ENCODE measurements around the gene TP53I13.

Gene TP53I13, protein sequence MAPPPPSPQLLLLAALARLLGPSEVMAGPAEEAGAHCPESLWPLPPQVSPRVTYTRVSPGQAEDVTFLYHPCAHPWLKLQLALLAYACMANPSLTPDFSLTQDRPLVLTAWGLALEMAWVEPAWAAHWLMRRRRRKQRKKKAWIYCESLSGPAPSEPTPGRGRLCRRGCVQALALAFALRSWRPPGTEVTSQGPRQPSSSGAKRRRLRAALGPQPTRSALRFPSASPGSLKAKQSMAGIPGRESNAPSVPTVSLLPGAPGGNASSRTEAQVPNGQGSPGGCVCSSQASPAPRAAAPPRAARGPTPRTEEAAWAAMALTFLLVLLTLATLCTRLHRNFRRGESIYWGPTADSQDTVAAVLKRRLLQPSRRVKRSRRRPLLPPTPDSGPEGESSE

DNA sequence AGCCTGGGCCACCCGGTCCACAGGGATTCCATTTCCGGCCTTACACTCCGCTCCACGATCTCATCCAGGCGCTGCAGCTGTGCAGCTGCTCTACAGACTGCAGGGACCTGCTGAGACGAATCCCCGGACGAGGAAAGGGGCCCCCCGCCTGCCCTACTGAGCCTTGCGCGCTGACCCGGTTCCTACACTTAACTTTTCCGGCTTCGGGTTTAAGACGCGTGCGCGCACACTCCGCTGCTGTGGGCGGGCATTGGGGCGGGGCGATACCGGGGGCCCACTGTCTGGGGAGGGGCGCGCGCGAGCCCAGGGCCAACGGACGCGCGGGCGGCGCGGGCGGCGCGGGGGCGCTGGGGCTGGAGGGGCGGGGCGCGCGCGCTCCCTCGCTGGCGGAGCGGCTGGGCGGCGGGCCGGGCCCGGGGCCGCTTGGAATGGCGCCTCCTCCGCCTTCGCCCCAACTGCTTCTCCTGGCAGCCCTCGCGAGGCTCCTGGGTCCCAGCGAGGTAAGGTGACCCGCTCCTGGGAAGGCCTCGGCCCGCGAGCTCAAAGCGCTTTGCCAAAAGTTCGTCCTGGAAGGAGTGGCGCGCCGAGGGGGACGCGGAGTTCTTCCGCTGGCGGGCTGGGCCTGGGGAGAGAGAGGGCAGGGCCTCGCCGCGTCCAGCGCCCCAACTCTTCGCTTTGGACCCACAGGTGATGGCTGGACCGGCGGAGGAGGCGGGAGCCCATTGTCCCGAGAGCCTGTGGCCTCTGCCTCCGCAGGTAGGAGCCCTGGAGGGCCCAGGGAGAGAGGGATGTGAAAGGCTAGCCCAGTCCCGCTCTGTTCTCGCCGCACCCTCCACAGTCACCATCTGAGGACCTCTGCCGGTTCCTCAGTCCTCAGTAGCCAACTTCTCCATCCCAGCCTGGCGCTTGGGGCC is at the start of gene TP53I13:
Gene TP53I13 (plus strand): TSS at position 371 of the 914 bp plus-strand sequence. CDS start 58 bp downstream, at position 429.
- peak within 1 kb of the TSS; percentile 83 for H3K4me3 ChIP-seq (ENCODE audit: low read depth, low read length)
- DNase-seq (ENCODE audit: low read depth): peak; percentile 96
- TF ChIP-seq, protein P1, sequence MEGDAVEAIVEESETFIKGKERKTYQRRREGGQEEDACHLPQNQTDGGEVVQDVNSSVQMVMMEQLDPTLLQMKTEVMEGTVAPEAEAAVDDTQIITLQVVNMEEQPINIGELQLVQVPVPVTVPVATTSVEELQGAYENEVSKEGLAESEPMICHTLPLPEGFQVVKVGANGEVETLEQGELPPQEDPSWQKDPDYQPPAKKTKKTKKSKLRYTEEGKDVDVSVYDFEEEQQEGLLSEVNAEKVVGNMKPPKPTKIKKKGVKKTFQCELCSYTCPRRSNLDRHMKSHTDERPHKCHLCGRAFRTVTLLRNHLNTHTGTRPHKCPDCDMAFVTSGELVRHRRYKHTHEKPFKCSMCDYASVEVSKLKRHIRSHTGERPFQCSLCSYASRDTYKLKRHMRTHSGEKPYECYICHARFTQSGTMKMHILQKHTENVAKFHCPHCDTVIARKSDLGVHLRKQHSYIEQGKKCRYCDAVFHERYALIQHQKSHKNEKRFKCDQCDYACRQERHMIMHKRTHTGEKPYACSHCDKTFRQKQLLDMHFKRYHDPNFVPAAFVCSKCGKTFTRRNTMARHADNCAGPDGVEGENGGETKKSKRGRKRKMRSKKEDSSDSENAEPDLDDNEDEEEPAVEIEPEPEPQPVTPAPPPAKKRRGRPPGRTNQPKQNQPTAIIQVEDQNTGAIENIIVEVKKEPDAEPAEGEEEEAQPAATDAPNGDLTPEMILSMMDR (IDR thresholded peaks at IDR 0.05; ENCODE audit: low read depth, low read length): no peak
- TF ChIP-seq POLR2A (IDR thresholded peaks at IDR 0.05; ENCODE audit: extremely low read depth, insufficient read length) (peak; percentile 80), MYC (IDR thresholded peaks at IDR 0.05; ENCODE audit: low read depth, low read length) (peak; percentile 30; the same call in 1 of the 2 replicates)
- TF ChIP-seq, protein P2, sequence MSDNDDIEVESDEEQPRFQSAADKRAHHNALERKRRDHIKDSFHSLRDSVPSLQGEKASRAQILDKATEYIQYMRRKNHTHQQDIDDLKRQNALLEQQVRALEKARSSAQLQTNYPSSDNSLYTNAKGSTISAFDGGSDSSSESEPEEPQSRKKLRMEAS (IDR thresholded peaks at IDR 0.05; ENCODE audit: low read depth, low read length): peak; percentile 15; the same call in 1 of the 2 replicates

DNA sequence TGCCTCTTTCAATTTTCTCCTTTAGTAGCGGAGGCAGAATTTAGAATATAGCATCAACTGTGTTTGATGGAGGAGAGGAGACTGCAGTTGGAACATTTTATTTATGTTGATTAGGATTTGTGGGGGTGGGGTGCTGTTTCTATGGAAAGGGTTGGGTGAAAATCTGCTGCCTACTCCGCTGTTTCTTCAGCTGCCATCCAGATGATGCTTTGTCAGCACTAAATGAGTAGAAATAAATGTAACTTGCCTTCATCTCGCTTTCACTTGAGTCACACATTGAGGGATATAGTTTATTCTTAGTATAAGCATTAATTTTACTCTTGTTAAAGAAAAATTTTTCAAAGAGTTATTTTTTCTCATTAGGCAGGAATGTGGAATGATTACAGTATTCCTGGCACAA is 43.8 kb upstream of the TP53I13 start:
- no peak overlapping the region for H3K4me3 ChIP-seq (ENCODE audit: low read depth, low read length)
- no peak for DNase-seq (ENCODE audit: low read depth)
- no peak for TF ChIP-seq MYC (IDR thresholded peaks at IDR 0.05; ENCODE audit: low read depth, low read length)
- TF ChIP-seq, protein P1 (IDR thresholded peaks at IDR 0.05; ENCODE audit: low read depth, low read length): no peak
- TF ChIP-seq, protein P2 (IDR thresholded peaks at IDR 0.05; ENCODE audit: low read depth, low read length): no peak
- no peak for TF ChIP-seq POLR2A (IDR thresholded peaks at IDR 0.05; ENCODE audit: extremely low read depth, insufficient read length)

DNA sequence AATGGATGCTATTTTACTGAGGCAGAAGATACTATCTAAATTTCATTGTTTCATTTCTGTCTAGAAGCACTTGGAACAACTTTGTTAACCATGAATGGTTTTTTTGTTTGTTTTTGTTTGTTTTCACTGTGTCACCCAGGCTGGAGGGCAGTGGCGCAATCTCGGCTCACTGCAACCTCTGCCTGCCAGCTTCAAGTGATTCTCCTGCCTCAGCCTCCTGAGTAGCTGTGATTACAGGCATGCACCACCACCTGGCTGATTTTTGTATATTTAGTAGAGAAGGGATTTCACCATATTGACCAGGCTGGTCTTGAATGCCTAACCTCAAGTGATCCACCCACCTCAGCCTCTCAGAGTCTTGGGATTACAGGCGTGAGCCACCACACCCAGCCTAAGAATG is 42.2 kb upstream of the TP53I13 start:
- TF ChIP-seq MYC (IDR thresholded peaks at IDR 0.05; ENCODE audit: low read depth, low read length) (no peak), POLR2A (IDR thresholded peaks at IDR 0.05; ENCODE audit: extremely low read depth, insufficient read length) (no peak)
- TF ChIP-seq, protein P1 (IDR thresholded peaks at IDR 0.05; ENCODE audit: low read depth, low read length): no peak
- TF ChIP-seq, protein P2 (IDR thresholded peaks at IDR 0.05; ENCODE audit: low read depth, low read length): no peak
- H3K4me3 ChIP-seq (ENCODE audit: low read depth, low read length): no peak overlapping the region
- no peak for DNase-seq (ENCODE audit: low read depth)

DNA sequence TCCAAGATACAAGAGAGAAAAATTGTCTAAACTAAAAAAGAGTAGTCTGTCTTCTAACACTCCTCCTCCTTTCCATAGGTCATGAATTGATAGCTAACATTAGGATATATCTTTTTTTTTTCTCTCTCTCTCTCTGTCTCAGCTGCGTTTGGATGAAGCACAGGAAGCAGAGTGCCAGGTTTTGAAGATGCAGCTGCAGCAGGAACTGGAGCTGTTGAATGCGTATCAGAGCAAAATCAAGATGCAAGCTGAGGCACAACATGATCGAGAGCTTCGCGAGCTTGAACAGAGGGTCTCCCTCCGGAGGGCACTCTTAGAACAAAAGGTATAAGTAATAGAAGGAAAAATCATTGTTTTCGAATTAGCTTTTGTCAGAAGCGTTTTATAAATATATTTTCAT is 34.5 kb upstream of the TP53I13 start:
- TF ChIP-seq MYC (IDR thresholded peaks at IDR 0.05; ENCODE audit: low read depth, low read length) (no peak), POLR2A (IDR thresholded peaks at IDR 0.05; ENCODE audit: extremely low read depth, insufficient read length) (no peak)
- TF ChIP-seq, protein P1 (IDR thresholded peaks at IDR 0.05; ENCODE audit: low read depth, low read length): no peak
- TF ChIP-seq, protein P2 (IDR thresholded peaks at IDR 0.05; ENCODE audit: low read depth, low read length): no peak

DNA sequence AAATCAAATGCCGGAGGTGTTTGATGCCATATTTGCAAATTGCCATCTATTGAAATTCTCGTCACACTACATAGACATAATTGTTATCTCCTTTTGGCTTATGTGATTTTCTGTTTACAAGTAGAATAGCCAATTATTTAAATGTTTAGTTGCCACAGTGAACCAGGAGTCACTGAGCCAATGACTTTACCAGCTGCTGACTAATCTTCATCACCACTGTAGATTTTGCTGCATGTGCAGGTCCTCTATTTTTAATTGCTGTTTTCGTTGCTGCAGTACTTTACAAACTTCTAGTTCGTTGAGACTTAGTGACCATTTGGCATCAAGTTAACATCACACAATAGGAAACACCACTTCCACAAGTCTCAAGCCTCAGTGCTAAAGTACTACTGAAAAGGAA is 24.4 kb upstream of the TP53I13 start:
- H3K4me3 ChIP-seq (ENCODE audit: low read depth, low read length): no peak overlapping the region
- DNase-seq (ENCODE audit: low read depth): no peak
- TF ChIP-seq POLR2A (IDR thresholded peaks at IDR 0.05; ENCODE audit: extremely low read depth, insufficient read length): no peak

More for the DNA sequence above, 34.5 kb upstream of the TP53I13 start:
- DNase-seq (ENCODE audit: low read depth): no peak
- H3K4me3 ChIP-seq (ENCODE audit: low read depth, low read length): no peak overlapping the region

DNA sequence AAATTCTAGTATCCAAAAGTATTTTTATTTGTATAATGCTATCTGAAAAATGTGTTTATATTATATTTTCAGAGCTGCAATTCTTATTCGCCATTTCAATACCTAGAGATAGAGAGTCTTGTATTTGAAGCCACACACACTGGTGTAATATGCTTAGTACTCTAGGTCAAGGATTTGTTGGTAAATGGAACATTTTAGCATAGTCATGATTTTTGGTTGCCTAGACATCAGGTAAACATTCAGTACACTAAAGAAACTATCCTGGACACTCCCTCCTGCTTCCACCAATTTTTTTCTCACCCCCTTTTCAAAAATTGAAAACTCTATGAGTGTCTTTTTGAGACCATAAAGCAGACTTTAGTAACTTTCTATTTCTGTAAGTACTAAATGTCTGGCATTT is 22.4 kb upstream of the TP53I13 start:
- TF ChIP-seq, protein P1 (IDR thresholded peaks at IDR 0.05; ENCODE audit: low read depth, low read length): no peak
- TF ChIP-seq POLR2A (IDR thresholded peaks at IDR 0.05; ENCODE audit: extremely low read depth, insufficient read length) (no peak), MYC (IDR thresholded peaks at IDR 0.05; ENCODE audit: low read depth, low read length) (no peak)
- TF ChIP-seq, protein P2 (IDR thresholded peaks at IDR 0.05; ENCODE audit: low read depth, low read length): no peak
- no peak overlapping the region for H3K4me3 ChIP-seq (ENCODE audit: low read depth, low read length)

More for the DNA sequence above, 22.4 kb upstream of the TP53I13 start:
- DNase-seq (ENCODE audit: low read depth): no peak
